Dermis blood vessel endothelial cell (primary cell): ENCODE data around the gene SLC25A1. TPM values are rescaled to one million over a fixed set of nuclear protein-coding genes. Genes with fewer than 3 reads are reported as not detected.
"Not testable (repeated sequence)": the region's sequence is repeated elsewhere in the genome, so short reads cannot be mapped to it uniquely, and the experiment has no call there.

Experiments
- DNase-seq: peaks from one replicate; pipeline ENCODE4 v3.0.0; 2010
- total RNA-seq: library from RNA; depleted of rRNA; stranded (reverse); fragments of >200 nt; gene quantifications from 2 replicates; pipeline ENCODE4 v1.2.3, GENCODE V29; 2014

Gene SLC25A1
- total RNA-seq, 1 donor from 2014 or later: 87.3 TPM

GRCh38 chr22:19166421-19166820 is 12.1 kb downstream of the SLC25A1 start:
- no peak for DNase-seq

GRCh38 chr22:19164425-19164824 is 14.1 kb downstream of the SLC25A1 start:
- no peak for DNase-seq

GRCh38 chr22:19158649-19159048 is 19.9 kb downstream of the SLC25A1 start:
- DNase-seq: not testable (repeated sequence)

- not testable (repeated sequence) for DNase-seq
Observed at GRCh38 chr22:19156109-19156508, 22.4 kb downstream of the SLC25A1 start.

GRCh38 chr22:19152942-19153883 is 25.3 kb downstream of the SLC25A1 start:
- no peak for DNase-seq

DNA sequence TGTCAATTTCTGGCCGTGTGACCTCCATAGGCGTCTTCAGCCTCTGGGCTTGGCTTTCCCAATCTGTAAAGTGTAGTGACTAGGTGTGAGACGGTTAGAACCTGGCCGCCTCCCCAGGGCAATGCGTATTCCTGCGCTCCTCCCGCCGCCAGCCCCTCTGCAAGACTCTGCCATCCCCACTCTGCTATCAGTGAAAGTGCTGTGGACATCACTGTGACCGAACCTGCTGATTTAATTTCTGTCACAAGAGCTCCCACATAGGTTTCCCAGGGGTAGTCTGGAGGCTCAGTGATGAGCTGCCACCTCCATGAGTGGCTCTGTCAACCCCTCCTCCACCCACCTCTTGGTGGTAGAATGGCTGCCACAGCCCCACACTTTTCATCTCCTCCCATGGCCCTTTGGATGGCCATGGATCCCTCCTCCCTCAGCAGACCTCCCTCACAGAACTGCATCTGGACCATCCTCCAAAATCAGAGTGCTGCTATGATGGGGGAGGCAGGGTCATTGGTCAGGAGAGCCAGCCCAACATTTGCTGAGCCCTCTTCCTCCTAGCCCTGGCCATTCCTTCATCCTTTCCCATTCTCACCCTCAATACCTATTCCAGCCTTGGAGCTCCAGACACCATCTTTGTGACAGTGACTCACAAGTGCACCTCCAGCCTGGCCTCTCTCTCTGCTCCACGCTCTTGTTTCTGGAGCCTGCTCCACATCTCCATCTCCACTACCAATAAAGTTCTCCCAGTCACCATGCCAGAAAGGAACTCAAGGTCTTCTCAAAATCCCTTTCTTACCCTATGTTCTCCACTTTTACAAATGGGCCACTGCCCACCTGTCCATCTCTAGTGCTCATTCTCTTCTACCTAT is 27.0 kb downstream of the SLC25A1 start:
- DNase-seq: no peak

GRCh38 chr22:19150482-19151328 is 27.8 kb downstream of the SLC25A1 start:
- DNase-seq: no peak

- DNase-seq: no peak
Observed at GRCh38 chr22:19149991-19150390, 28.5 kb downstream of the SLC25A1 start, which contains the start of gene GSC2. TSS of gene GSC2 (minus strand) at chr22:19150292. CDS start at chr22:19150283, 9 bp downstream.

- no peak for DNase-seq
Observed at GRCh38 chr22:19149047-19149883, 29.3 kb downstream of the SLC25A1 start.

DNA sequence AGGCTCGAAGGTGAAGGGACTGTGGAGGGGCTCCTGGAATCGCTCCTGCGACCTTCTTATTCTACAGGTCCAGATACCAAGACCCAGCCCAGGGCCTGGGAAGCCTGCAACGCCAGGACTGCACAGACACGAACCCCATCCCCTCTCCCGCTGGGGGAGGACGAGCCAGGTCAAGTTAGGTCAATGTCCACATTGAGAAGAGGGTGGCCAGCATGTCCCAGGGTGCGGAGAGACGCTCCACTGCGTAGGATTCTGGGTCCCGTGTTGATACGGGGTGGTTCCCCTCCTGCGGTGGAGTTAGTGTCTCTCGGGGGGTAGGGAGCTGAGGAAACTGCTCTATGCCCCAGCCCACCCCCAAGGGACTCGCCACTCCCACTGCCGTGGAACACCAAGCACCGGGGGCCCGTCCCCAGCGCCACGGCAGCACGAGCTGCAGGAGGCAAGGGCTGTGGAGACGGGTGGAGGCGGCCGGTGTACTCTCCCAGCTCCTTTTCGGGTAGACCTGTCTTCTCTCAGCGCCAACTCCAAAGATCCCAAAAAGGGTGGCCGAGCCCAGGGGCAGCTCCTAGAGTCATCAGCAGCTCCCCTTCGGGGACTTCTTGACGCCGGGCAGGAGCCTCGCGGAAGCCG is 30.0 kb downstream of the SLC25A1 start:
- DNase-seq: no peak

- DNase-seq: no peak
Observed at GRCh38 chr22:19147195-19147780, 31.2 kb downstream of the SLC25A1 start.

DNA sequence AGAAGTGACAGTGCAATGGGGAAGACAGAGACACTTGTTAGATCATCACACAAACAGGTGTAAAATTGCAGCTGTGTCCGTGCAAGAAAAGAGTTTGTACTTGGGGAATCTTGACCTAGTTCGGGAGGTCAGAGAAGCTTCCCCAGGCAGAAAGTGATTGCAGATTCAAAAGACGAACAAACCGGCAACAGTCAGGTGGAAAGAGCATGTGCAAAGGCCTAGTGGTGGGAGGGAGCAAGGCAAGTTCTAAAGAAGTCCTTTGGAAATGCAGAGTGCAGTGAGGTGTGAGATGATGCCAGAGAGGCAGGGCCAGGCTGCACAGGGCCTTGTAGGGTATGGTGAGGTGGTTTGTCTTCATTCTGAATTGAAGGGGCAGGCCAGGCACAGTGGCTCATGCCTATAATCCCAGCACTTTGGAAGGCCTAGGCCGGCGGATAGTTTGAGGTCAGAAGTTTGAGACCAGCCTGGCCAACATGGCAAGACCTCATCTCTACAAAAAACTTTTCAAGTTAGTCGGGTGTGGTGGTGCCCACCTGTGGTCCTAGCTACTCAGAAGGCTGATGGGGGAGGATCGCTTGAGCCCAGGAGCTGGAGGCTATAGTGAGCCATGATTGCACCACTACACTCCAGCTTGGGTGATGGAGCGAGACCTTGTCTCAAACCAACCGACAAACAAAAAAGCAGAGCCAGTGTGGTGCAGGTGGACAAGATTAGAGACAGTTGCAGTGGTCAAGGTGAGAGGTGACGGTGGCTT is 32.1 kb downstream of the SLC25A1 start:
- DNase-seq: no peak

GRCh38 chr22:19143967-19144400 is 34.6 kb downstream of the SLC25A1 start:
- DNase-seq: peak; percentile 28

GRCh38 chr22:19143212-19143611 is 35.3 kb downstream of the SLC25A1 start:
- DNase-seq: no peak

DNA sequence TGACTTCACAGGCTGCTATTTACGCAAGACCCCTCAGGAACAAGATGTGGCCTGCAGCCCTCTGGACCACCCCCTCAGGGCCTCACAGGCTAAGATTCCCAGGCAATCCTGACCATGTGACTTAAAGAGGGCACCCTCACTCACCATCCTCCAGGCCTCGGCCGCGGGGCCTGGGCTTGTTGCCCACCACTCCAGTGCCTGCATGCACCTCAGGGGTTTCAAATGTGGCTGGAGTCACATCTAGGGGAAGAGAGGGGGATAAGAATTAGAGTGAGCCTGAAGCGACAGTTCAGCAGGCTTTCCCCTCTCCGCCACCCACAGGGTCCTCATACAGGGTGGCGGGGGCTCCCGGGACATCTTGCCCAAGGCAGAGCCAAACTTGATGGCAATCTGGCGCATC is 36.1 kb downstream of the SLC25A1 start:
- no peak for DNase-seq

- DNase-seq: no peak
Observed at GRCh38 chr22:19139974-19140373, 38.6 kb downstream of the SLC25A1 start.

- no peak for DNase-seq
Observed at GRCh38 chr22:19139001-19139356, 39.6 kb downstream of the SLC25A1 start.

- DNase-seq: no peak
Observed at GRCh38 chr22:19138217-19139000, 40.1 kb downstream of the SLC25A1 start.
